Measurements from ENCODE around the gene BMAL2.

The BMAL2 gene

GRCh38 chr12:27359578-27360340 lies 27.1 kb downstream of the BMAL2 start:
- DNase-seq = no peak

GRCh38 chr12:27361372-27361771 lies 28.7 kb downstream of the BMAL2 start:
- no peak for DNase-seq

DNA sequence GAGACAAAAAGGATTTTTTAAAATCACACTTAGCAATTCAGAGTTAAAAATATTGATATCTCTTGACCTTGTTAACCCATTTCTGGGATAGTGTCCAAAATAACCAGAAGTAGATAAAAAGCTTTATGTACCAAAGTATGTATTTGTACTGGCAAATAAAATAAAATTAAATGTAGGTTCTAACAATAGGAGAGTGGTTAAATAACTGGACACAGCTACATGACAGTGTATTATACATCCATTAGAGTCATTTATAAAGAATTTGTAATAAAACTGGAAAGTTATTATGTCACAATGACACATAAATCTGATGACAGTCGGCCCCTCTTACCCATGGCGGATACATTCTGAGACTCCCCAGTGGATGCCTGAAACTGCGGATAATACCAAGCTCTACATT lies 34.0 kb downstream of the BMAL2 start:
- DNase-seq = no peak

DNA sequence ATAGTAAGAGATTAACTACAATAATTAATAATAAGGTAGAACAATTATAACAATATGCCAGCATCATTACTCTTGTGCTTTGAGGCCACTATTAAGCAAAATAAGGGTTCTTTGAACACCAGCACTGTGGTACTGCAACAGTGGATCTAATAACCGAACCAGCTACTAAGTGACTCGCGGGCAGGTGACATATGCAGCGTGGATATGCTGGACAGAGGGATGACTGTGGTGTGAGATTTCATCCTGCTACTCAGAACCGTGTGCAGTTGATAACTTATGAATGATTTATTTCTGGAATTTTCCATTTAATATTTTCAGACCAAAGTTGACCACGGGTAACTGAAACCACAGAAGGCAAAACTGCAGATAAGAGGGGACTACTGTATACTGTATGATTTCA lies 34.4 kb downstream of the BMAL2 start:
- DNase-seq = no peak

- no peak for DNase-seq
These were observed 49.6 kb downstream of the BMAL2 start for GRCh38 chr12:27382171-27382795.

Measured in NCI-H1930 (cell line).